NCI-H526 treated with DMSO at 0.1 percent for 48 hours (cell line): ENCODE data around the gene OR1G1.
"Not testable (repeated sequence)": the region's sequence is repeated elsewhere in the genome, so short reads cannot be mapped to it uniquely, and the experiment has no call there.

Experiments used
- DNase-seq: peaks from one replicate; lab custom pipeline; 2025; lab: John Stamatoyannopoulos, UW

Gene OR1G1

DNA sequence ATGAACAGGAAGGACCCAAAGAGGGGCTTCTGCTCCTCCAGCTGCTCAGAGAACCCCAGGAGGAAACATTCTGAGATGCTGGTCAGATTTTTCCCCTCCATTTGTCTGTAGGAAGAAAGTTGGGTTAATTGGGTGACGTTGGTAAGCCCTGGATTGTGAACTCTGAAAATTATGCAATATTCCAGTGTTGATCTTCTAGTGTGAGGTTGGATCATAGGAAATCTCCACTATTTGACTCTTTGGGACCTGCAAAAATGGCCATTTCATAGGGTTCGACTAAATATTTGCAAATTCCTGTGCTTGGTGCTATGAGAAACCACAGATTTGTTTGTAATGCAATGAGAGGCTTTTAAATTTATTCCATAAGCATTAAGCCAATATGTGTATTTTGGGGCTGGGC lies at the start of gene OR1G1:
Gene OR1G1, minus strand, starts transcription at position 101 of the 400 bp plus-strand sequence. Its CDS starts 0 bp downstream, at position 101.
- DNase-seq: no peak

DNA sequence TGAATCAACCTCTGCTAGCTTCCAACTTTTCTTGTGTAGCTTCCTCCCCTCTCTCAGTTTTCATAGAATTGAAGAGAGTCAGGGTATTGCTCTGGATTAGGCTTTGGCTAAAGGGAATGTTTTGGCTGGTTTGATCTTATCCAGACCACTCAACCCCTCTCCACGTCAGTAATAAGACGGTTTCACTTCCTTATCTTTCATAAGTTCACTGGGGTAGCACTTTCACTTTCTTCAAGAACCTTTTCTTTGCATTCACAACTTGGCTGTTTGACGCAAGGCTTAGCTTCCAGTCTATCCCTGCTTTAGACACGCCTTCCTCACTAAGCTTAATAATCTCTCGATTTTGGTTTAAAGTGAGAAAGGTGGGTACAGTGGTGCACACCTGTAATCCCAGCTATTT lies 40.2 kb upstream of the OR1G1 start:
- no peak for DNase-seq

GRCh38 chr17:3157218-3157617 lies 29.9 kb upstream of the OR1G1 start:
- no peak for DNase-seq

DNA sequence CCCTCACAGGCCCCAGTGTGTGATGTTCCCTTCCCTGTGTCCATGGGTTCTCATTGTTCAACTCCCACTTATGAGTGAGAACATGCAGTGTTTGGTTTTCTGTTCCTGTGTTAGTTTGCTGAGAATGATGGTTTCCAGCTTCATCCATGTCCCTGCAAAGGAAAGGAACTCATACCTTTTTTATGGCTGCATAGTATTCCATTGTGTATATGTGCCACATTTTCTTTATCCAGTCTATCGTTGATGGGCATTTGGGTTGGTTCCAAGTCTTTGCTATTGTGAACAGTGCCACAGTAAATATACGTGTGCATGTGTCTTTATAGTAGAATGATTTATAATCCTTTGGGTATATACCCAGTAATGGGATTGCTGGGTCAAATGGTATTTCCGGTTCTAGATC lies 10.1 kb upstream of the OR1G1 start:
- DNase-seq: not testable (repeated sequence)

DNA sequence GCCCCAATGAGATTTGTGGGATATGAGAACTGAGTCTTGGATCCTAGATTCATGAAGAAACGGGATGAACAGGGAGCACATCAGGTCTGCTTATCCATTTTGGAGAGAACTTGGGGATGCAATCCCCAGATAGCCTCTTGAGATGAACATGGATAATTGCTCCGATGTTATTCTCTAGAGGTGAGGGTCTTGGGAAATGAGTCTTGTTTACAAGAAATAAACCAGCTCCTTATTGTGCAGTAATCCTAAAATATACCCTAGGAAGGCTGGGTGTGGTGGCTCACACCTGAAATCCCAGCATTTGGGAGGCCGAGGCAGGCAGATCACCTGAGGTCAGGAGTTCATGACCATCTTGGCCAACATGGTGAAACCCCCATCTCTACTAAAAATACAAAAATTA lies 23.0 kb downstream of the OR1G1 start, which contains the start of gene OR1D2:
Gene OR1D2, minus strand, starts transcription at position 101 of the 400 bp plus-strand sequence. CDS start 11,426 bp downstream, outside the sequence.
- DNase-seq: no peak
